8988T (cell line): Measurements from ENCODE around the gene MBD3L2B.
A peak's percentile ranks its signal among the peaks of the same experiment; 100 is the strongest.
"Not testable (repeated sequence)": the region's sequence is repeated elsewhere in the genome, so short reads cannot be mapped to it uniquely, and the experiment has no call there.

Source experiments
- DNase-seq: peaks from one replicate; pipeline ENCODE4 v3.0.0; 2011

MBD3L2B gene

DNA sequence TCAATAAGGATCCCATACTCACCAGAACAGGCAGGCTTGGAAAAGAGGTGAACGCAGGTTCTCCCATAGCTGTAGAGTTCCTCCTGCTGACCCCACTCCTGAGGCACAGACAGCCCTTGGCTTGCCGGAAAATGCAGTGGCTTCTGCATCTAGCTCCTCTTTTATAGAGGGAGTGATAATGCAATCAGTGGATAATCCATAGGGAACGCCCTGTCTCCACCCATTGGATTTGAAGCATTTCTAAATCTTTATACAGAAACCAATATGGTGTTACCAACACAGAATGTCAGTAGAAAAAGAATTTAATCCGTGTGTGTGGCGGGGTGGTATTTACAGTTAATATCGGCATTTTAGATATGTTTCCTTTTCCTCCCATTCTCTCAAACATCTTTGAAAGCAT lies at the start of gene MBD3L2B:
Gene MBD3L2B (minus strand): TSS at position 101 of the 400 bp plus-strand sequence. CDS start 34 bp downstream, at position 67.
- not testable (repeated sequence) for DNase-seq

DNA sequence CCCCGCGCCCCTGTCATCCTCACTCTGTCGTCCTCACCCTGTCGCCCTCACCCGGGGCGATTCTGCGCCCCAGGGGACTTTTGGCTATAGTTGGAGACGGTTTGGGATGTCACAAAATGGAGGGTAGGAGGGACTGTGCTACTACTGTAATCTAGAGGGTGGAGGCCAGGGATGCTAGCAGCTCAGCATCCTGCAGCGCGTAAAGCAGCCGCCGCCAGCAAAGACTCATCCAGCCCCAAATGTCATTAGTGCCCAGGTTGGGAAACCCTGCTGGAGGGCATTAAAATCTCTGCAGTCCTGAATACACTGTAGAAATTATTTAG lies 48.6 kb upstream of the MBD3L2B start:
- no peak for DNase-seq

DNA sequence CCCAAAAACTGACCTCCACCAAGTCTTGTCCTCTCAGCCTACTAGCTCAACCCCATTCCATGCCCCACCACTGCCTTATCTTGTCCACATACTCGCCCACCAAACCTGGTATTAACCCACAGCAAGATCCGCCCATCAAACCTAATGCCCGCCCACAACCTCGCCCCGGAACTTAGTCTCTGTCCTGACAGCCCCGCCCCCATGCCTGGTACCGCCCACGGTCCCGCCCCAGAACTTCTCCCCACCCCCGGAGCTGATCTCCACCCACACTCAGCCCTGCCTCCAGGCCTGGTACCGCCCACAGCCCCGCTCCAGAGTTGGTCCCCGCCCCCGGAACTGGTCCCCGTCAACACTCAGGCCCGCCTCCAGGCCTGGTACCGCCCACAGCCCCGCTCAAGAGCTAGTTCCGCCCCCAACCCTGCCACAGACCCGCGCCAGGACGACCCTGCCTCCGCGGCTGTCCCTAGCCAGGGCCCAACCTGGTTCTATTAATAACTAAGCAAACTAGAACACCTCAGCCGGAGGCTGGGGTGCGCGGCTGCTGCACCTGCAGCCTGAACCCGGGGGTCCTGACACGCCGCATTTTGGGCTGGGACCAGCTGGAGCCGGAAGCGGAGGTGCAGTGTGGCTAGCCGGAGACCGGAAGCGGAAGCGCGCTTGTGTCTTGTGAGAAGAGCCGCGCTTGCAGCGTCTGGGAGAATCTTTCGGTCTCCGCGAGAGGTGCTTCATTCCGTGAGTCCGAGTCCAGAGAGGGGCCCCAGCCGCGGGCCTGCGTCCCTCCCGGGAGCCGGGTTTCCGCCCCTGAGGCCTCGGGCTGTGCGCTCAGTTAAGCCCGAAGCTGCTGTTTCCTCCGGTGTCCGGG lies 48.0 kb upstream of the MBD3L2B start, which contains the start of gene ZNF557:
Gene ZNF557 (plus strand): TSS at position 662 of the 862 bp plus-strand sequence. CDS start 5,372 bp downstream, outside the sequence.
- peak; percentile 62 for DNase-seq

DNA sequence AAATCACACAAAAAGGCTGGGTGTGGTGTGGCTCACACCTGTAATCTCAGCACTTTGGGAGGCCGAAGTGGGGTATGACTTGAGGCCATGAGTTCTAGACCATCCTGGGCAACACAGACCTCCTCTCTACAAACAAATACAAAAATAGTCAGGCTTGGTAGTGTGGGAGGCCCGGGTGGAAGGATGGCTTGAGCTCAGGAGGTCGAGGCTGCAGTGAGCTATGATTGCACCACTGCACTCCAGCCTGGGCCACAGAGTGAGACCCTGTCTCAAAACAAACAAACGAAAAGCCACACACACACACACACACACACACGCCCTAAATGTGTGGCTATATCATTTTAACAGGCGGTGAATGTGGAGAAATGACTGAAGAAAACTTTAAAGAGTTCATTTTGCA lies 47.4 kb upstream of the MBD3L2B start:
- no peak for DNase-seq

DNA sequence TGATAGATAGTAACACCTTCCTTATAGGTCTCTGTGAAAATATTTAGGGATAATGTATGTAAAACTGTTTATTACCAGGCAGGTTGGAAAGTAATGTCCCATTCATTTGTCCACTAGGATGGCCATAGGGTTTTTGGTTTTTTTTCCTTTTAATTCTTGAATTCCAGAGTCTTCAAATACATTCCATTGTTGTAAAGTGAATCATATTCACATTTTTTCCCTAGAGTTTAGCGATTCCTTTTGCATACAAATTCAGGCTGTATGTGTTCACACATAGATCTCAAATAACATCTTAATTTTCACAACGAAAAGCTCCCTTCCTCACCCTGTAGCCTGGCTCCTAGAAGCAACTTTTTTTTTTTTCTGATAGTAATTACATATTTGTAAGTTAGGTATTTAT lies 46.5 kb upstream of the MBD3L2B start:
- no peak for DNase-seq

DNA sequence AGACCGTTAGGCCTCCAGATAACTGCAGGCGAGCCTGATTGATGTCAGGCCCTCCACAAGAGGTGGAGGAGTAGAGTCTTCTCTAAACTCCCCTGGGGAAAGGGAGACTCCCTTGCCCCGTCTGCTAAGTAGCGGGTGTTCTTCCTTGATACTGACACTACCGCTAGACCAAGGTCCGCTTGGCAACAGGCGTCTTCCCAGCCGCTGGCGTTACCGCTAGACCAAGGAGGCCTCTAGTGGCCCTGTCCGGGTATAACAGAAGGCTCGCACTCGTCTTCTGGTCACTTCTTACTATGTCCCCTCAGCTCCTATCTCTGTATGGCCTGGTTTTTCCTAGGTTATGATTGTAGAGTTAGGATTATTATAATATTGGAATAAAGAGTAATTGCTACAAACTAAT lies 45.9 kb upstream of the MBD3L2B start:
- not testable (repeated sequence) for DNase-seq

DNA sequence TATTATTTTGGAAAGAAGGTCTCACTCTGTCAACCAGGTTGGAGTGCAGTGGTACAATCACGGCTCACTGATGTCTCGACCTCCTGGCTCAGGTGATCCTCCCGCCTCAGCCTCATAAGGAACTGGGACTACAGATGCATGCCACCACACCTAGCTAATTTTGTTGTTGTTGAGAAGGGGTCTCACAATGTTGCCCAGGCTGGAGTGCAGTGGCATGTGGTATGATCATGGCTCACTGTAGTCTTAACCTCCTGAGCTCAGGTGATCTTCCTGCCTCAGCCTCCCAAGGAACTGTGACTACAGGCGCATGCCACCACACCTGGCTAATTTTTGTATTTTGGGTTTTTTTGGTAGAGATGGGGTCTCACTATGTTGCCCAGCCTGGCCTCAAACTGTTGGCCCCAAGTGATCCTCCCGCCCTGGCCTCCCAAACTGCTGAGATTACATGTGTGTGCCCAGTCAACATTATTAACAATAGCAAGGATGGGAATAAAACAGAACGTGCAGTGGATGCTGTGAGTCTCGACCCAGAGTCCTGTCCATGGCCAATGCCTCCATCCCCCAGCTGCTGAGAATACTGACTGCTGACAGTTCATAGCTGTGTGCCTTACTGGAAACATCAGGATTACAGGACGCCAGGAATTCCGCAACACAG lies 42.7 kb upstream of the MBD3L2B start:
- no peak for DNase-seq

DNA sequence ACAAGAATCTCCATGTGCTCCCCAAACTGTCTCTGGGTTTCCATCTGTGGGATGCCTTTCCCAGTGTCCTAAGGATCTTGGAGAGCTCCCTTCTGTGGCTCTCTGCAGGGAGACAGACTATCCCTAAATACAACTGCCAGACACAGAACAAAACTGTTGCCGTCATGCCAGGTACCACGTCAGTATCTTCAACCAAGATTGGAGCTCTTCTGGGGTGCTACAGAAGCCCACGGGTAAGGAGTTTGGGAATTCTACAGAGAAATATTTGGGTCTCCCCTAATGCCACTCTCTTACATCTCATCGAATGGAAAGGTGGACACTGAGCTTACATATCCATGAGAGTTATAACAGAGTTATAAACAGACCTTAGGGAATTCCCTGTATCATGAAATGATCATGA lies 42.1 kb upstream of the MBD3L2B start:
- DNase-seq = no peak

DNA sequence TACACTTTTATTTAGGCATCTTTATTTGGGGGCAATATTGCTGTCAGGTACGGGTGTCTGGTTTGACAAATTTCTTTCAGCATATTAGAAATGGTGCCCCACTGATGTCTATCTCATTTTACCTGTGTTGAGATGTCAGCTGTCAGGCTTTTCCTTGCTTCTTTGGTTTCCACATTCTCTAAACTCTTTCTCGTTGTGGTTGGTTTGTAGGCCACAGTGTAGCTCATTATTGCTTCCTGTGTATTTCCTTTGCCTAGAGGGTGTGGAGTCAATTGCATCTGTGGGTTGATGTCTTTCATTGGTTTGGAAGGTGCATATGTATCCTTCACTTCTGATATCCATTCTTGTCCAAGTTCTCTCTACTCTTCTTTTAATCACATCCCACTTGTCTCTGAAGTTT lies 38.7 kb upstream of the MBD3L2B start:
- DNase-seq = not testable (repeated sequence)

DNA sequence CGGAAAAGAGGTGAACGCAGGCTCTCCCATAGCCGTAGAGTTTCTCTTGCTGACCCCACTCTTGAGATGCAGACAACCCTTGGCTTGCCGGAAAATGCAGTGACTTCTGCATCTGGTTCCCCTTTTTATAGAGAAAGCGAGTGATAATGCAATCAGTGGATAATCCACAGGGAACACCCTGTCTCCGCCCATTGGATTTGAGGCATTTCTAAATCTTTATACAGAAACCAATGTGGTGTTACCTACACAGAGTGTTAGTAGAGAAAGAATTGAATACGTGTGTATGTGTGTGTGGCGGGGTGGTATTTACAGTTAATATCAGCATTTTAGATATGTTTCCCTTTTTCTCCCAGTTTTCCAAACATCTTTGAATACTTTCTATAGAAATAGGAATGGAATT lies 37.3 kb upstream of the MBD3L2B start, which contains the start of gene MBD3L3:
Gene MBD3L3 (minus strand): TSS at position 101 of the 400 bp plus-strand sequence. CDS start 71 bp downstream, at position 30.
- DNase-seq = not testable (repeated sequence)

DNA sequence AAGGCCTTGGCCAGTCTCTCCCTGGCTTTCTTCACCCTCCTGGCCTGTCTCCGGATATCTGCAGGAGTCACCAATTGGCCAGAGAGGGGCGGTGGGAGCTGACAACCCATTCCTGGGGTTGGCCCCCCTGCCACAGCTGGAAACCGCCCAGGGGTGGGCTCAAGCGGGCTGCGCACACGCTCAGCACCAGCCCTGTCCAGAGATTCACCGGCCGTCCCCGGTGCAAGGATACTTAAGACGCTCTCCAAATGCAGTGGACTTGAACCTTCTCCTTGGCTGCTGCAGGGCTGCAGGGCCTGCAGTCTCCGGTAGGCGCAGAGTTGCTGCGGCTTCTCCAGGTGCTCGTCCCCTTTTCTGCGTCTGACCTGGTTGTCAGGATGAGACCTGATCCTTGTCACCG lies 35.1 kb upstream of the MBD3L2B start:
- not testable (repeated sequence) for DNase-seq

DNA sequence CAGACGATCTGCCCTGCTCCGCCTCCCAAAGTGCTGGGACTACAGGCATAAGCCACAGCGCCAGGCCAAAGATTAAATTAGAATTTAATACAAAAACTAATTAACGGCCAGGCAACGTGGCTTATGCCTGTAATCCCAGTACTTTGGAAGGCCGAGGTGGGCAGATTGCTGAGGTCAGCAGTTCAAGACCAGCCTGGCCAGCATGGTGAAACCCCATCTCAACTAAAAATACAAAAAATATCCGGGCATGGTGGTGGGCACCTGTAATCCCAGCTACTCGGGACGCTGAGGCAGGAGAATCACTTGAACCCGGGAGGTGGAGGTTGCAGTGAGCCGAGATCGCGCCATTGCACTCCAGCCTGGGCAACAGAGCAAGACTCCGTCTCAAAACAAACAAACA lies 34.4 kb upstream of the MBD3L2B start:
- not testable (repeated sequence) for DNase-seq

DNA sequence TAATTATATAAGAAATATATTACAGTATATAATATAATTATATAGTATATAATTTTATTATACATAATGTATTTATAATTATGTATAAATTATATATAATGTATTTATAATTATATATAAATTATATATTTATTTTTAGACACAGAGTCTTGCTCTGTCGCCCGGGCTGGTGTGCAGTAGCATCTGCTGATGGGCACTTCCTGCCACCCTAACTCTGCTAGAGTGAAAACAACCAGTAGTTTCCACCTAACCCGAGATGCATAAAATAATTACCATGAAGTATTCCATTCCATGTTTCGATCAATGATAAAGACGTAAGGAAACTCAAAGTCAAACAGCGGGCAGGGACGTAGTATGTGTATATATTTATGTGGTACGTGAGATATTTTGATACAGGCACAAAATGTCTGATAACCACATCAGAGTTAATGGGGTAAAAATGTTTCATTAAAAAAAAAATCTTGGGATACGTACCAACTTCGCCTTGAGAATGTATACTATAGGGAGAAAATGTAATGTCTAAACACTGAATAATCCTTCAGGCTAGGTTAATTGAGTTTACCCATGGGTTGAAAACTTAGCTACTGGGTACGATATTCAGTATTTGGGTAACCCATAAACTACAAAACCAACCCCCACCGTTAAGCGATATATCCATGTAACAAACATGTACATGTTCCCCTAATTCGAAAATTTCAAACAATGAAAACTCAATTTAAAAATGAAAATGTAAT lies 33.6 kb upstream of the MBD3L2B start:
- not testable (repeated sequence) for DNase-seq

DNA sequence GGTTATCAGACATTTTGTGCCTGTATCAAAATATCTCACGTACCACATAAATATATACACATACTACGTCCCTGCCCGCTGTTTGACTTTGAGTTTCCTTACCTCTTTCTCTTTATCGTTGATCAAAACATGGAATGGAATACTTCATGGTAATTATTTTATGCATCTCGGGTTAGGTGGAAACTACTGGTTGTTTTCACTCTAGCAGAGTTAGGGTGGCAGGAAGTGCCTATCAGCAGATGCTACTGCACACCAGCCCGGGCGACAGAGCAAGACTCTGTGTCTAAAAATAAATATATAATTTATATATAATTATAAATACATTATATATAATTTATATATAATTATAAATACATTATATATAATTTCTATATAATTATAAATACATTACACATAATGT lies 31.7 kb upstream of the MBD3L2B start:
- not testable (repeated sequence) for DNase-seq

DNA sequence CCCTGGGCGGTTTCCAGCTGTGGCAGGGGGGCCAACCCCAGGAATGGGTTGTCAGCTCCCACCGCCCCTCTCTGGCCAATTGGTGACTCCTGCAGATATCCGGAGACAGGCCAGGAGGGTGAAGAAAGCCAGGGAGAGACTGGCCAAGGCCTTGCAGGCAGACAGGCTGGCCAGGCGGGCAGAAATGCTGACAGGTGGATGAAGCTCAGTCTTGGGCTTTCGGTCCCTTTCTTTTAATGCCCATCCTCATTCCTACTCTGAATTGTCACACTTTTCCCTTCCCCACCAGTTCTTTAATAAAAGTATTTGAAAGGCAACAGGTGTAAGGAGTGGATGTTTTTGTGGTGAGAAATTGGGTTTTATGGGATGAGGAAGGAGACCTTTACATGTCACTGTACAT lies 30.2 kb upstream of the MBD3L2B start:
- DNase-seq = not testable (repeated sequence)

DNA sequence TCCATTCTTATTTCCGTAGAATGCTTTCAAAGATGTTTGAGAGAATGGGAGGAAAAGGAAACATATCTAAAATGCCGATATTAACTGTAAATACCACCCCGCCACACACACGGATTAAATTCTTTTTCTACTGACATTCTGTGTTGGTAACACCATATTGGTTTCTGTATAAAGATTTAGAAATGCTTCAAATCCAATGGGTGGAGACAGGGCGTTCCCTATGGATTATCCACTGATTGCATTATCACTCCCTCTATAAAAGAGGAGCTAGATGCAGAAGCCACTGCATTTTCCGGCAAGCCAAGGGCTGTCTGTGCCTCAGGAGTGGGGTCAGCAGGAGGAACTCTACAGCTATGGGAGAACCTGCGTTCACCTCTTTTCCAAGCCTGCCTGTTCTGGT lies 27.8 kb upstream of the MBD3L2B start, which contains the start of gene MBD3L2:
Gene MBD3L2 (plus strand): TSS at position 301 of the 400 bp plus-strand sequence. CDS start 53 bp downstream, at position 354.
- DNase-seq = not testable (repeated sequence)

DNA sequence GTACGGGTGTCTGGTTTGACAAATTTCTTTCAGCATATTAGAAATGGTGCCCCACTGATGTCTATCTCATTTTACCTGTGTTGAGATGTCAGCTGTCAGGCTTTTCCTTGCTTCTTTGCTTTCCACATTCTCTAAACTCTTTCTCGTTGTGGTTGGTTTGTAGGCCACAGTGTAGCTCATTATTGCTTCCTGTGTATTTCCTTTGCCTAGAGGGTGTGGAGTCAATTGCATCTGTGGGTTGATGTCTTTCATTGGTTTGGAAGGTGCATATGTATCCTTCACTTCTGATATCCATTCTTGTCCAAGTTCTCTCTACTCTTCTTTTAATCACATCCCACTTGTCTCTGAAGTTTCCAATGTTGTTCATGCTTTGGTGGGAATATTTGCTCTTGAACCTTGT lies 20.3 kb upstream of the MBD3L2B start:
- not testable (repeated sequence) for DNase-seq

DNA sequence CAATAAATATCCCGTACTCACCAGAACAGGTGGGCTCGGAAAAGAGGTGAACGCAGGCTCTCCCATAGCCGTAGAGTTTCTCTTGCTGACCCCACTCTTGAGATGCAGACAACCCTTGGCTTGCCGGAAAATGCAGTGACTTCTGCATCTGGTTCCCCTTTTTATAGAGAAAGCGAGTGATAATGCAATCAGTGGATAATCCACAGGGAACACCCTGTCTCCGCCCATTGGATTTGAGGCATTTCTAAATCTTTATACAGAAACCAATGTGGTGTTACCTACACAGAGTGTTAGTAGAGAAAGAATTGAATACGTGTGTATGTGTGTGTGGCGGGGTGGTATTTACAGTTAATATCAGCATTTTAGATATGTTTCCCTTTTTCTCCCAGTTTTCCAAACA lies 18.8 kb upstream of the MBD3L2B start, which contains the start of gene MBD3L4:
Gene MBD3L4 (minus strand): TSS at position 101 of the 400 bp plus-strand sequence. CDS start 35 bp downstream, at position 66.
- not testable (repeated sequence) for DNase-seq

DNA sequence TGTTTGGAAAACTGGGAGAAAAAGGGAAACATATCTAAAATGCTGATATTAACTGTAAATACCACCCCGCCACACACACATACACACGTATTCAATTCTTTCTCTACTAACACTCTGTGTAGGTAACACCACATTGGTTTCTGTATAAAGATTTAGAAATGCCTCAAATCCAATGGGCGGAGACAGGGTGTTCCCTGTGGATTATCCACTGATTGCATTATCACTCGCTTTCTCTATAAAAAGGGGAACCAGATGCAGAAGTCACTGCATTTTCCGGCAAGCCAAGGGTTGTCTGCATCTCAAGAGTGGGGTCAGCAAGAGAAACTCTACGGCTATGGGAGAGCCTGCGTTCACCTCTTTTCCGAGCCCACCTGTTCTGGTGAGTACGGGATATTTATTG lies 9.0 kb upstream of the MBD3L2B start, which contains the start of gene MBD3L5:
Gene MBD3L5 (plus strand): TSS at position 301 of the 400 bp plus-strand sequence. CDS start 34 bp downstream, at position 335.
- not testable (repeated sequence) for DNase-seq

DNA sequence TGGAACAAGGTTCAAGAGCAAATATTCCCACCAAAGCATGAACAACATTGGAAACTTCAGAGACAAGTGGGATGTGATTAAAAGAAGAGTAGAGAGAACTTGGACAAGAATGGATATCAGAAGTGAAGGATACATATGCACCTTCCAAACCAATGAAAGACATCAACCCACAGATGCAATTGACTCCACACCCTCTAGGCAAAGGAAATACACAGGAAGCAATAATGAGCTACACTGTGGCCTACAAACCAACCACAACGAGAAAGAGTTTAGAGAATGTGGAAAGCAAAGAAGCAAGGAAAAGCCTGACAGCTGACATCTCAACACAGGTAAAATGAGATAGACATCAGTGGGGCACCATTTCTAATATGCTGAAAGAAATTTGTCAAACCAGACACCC lies 7.6 kb upstream of the MBD3L2B start:
- not testable (repeated sequence) for DNase-seq

DNA sequence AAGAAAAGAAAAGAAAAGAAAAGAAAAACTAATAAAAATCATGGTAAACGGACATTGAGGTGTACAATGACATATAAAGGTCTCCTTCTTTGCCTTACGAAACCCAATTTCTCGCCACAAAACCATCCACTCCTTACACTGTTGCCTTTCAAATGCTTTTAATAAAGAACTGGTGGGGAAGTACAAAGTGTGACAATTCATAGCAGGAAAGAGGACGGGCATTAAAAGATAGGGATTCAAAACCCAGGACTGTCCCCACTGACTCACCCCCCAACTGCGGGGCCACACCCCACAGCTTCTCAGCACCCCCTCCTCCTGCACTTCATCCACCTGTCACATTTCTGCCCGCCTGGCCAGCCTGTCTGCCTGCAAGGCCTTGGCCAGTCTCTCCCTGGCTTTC lies 2.4 kb downstream of the MBD3L2B start:
- DNase-seq = no peak

DNA sequence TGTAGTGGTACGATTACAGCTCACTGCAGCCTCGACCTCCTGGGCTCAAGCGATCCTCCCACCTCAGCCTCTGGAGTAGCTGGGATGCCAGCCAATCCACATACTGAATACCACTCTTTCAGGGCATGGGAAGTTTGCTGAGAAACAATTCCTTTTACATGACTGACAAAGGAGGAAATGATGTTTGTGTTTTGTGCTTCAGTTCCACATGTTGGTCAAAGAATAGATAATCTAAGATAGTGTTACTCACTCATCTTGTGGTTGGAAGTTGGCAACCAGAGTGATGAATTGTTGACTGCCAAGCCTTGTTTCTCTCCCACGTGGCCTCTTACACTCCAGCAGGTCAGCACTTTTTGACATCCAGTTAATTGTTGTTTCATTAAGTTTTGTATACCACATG lies 7.6 kb downstream of the MBD3L2B start:
- no peak for DNase-seq
